Medulla oblongata (tissue), 1 donor: ENCODE measurements around the gene FAM32A.
A peak's percentile ranks its signal among the peaks of the same experiment; 100 is the strongest.

ENCODE experiments used
- DNase-seq: peaks from one replicate; pipeline ENCODE4 v3.0.0-alpha.2; 2015; ENCODE audit errors: extremely low spot score

FAM32A gene

DNA sequence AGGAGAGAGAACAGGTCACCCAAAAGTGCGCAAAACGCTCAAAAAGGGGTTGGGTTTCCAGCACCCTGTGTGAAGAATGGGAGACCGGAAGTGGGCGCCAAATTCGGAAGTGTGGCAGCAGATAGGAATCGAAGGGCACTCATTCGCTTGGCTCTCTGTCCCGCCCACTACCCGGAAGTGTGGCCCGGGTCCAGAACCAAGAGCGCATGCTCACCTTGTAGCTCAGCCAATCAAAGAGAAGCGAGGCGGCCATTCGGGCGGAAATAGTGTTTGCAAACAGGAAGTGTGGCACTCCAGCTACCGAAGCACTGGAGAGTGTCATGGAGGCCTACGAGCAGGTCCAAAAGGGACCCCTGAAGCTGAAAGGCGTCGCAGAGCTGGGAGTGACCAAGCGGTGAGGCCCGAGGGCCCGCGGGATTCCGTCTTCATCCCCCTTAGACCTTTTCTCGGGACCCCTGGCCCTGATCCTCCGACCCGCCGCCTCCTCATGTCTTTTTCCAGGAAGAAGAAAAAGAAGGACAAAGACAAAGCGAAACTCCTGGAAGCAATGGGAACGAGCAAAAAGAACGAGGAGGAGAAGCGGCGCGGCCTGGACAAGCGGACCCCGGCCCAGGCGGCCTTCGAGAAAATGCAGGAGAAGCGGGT, at the start of gene FAM32A:
FAM32A (plus strand) TSS at position 288 of the 645 bp plus-strand sequence; CDS start at position 321, 33 bp downstream.
- DNase-seq, result peak; percentile 99

DNA sequence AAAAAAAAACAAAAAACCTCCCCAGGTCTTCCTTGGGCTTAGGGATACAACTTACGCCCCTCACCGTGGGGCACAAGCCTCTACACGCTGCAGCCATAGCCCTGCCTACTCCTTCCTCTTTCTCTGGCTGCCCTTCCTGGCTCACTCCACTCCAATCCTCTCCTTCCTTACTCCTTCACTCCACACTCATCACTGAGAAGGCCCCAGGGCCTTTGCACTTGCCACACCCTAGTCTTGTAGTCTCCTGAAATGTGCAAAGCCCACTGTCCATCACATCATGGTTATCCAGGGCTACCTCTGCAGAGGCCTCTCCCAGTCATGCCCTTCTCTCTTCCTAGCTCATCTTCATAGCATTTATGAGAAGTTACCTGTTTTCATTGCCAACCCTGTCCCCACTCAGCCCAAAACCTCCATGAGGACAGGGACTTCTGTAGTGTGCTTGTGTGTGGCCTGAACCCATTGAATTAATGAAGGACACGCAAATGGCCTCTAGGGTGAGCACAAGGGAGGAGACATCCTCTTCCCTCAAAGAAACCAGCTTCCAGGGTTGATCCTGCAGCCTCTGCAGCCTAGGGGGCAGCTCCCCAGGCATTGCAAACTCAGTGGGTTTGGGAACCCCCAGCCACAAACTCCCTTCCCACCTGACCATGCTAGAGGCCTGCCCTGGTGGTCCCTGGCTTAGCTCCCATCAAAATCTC, 49.6 kb upstream of the FAM32A start:
- no peak for DNase-seq

DNA sequence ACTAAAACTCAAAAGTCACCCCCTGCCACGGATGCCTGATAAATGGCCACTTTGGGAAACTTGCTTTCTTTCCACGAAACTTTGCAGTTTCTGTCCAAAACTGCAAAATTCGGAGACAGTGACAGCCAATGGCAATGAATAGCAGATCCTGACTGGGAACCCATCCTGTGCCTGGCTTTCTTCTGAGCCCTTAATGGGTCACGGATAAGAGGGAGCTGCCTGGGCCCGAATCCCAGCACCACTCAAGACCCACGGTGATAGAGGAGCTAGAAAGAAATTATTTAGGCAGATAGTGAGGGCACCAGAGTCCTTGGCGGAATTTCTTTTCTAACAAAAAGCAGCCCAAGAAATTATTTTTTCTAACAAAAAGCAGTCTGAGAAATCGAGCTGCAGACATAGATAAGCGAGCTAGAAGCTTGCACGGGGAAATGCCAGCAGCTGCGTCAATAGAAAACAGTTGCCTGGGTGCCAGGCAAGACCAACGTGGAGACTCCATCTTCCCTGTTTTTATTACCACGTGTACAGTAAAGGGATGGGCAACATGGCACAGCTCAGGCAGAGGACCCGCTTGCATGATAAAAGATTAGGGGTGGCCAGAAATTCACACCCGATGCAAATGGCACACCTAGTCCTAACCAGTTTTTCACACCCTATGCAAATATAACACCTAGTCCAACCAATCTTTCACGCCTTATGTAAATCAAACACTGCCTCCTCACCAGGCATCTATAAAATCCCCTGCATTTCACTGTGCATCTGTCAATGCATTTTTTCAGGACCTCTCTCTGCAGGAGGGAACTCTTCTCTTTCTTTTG, 48.8 kb upstream of the FAM32A start:
- DNase-seq, result no peak

DNA sequence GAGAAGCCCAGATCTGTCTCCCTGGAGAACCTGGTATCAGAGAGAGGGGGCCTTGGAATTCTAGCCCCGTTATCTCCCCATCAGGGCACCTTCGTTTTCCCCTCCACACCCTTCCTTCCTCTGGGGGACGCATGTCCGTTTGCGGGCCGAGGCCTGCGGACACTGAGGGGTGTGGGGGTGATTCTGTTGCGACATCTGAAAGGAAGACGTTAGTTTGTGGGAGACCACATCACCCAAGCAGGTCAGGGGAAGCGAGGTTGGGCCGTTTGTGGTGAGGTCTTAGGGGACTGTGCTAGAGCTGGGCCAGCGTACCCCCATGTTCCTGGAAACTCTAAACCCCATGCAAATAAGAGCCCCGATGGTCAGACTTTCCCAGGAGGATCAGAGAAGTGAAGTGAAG, 45.5 kb upstream of the FAM32A start:
- DNase-seq, result no peak

DNA sequence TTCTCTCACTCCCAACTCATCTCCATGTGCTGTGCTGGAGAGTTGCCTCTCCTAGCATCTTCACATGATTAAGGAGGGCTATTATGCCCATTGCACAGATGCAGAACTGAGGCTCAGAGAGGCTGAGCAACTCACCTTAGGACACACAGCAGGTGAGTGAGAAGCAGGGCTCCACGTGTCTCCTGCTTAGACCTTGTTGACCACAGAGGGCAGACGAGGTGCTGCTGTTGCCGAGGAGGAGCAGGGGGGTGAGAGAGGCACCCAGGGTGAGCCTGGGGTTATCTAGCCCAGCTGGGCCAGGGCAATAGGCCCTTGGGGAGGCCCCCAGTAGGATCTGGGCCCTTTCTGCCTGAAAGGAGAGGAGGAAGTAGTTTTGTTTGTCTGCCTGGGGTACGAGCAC, 44.2 kb upstream of the FAM32A start:
- no peak for DNase-seq

DNA sequence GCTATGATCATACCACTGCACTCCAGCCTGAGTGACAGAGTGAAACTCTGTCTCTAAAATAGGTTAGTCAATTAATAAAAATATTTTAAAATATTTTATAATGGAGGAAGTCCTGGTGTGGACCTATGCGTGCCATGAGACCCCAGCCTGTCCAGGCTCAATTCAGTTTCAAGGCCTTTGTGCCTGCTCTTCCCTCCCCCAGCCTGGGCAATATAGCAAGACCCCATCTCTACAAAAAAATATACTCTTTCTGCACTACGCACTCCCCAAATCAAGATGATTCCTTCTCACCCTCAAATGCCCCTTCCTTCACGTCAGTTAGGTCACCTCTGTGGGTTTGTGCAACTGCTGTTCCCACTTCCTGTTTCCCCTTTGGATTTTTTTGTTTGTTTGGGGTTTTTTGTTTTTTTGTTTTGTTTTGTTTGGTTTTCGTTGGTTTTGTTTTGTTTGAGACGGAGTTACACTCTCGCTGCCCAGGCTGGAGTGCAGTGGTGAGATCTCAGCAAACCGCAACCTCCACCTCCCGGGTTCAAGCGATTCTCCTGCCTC, 43.1 kb upstream of the FAM32A start:
- DNase-seq, result no peak

DNA sequence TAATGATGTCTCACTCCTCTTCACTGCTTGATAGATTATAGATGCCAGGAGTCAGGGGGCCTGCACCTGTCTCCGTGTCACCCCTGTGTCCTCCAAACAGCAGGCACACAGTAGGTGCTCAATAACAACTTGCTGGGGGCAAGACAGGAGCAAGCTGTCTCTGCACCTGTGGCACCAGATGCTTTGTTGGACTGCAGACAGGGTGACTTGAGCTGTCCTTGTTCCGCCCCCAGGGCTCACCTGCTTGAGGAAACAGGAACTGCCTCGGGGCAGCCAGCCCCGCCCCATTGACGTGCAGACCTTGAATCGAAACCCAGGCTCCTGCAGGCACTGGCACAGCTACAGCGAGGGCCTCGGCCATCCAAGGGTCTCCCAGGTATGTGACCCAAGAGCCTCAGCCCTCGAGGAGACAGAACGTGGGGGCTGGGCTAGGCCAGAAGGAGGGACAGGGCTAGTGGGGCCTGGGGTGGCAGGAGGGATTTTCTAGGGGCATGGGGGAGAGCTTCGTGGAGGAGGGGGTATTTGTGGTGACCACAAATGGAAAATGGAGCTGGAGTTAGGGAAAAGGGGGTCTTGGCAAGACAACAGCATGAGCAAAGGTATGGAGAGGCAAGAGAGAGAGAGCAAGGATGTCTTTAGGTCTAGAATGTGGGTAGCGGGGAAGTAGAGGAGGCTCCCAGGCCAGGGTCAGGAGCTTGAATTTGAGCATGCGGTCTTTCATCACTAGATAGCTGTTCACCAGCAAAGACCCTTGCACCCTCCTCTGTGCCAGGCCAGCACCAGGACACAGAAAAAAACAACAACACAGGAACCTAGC, 41.6 kb upstream of the FAM32A start, which contains the start of gene HSH2D:
HSH2D (plus strand) TSS at position 287 of the 817 bp plus-strand sequence. CDS start 5,066 bp downstream, outside the sequence.
- DNase-seq, result no peak

DNA sequence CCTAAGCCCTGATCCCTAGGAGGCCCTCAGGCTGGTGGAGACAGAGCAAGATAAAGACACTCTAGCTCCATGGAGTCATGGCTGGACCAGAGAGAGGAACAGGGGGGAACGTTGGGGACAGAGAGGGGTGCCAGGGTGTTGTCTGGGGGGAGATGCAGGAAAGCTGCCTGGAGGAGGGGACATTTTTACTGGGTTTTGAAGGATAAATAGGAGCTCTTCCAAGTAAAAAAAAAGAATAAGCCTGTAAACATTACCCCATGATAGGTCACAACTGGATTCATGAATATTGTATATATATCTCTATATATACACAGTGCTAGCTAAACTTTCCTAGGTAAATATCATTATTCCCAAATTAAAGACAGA, 41.0 kb upstream of the FAM32A start:
- no peak for DNase-seq

DNA sequence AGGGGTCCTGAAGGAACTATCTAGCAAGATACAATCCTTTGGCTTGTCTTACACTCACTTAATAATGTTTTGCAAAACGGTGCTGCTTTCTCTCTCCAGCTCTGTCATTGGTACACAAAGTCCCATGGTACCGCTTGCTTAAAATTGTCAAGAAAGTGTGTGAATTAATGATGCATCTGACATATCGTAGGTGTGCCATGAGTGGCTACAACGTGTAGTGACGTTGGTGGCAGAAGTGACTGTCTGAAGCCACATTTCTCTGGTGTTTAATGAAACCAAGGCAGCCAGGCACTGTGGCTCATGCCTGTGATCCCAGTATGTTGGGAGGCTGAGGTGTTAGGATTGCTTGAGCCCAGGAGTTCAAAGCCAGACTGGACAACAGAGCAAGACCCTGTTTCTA, 39.1 kb upstream of the FAM32A start:
- no peak for DNase-seq

DNA sequence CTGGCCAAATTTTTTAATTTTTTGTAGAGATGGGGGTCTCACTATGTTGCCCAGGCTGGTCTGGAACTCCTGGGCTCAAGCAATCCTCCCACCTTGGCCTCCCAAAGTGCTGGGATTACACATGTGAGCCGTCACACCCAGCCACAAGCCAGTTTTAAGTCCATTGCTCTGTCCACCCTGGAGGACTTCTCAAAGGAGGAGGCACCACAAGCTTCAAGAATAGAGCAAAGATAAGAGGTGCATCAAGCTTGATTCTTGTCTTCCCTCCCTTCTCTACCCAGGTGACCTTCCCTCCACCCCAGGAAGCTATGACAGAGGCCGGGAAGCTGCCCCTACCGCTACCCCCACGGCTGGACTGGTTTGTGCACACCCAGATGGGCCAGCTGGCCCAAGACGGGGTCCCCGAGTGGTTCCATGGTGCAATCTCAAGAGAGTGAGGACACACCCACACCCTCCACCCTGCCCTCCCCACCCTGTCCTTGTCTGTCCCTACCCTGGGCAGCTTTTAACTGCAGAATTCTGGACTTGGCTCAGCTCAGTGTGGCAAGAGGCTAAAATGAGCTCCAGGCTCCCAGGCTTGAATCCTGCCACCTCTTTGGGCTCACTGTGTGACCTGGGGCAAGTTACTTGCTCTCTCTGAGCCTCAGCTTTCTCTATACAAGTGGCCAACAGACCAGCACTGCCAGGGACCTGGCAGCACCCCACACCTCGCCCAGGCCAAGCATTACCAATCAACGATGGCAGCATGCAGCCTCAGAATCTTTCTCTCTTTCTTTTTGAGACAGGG, 36.6 kb upstream of the FAM32A start:
- no peak for DNase-seq

DNA sequence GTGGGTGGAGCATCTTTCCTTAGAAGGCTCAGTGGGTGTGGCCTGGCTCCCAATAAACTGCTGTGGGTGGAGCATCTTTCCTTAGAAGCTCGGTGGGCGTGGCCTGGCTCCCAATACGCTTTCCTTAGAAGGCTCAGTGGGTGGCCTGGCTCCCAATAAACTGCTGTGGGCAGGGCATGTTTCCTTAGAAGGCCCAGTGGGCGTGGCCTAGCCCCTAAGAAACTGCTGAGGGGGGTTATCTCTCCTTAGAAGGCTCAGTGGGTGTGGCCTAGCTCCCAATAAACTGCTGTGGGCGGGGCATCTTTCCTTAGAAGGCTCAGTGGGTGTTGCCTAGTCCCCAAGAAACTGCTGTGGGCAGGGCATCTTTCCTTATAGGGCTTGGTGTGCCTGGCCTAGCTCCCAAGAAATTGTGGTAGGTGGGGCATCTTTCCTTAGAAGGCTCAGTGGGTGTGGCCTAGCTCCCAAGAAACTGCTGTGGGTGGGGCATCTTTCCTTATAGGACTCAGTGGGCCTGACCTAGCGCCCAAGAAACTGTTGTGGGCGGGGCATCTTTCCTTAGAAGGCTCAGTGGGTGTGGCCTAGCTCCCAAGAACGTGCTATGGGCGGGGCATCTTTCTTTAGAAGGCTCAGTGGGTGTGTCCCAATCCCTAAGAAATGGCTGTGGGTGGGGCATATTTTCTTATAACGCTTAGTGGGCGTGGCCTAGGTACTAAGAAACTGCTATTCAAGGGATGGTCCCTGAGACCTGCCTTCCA, 31.5 kb upstream of the FAM32A start:
- DNase-seq, result no peak

DNA sequence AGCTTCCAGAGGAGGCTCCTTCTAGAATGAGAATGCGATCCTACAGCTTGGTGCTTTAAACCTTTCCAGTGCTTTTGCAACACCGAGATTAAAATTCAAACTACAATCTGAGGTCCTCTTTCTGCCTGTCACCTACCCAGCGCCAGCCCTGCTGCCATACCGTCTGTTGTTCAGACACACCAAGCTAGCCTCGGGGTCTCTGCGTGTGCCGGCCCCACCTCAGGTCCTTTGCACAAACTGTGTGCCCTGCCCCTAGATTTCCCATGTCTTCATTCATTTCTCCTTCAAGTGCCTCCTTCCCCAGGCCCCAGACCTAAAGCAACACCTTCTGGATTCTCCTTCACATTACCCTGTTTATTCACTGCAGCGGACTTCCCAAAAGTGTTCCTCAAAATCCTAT, 30.7 kb upstream of the FAM32A start:
- no peak for DNase-seq

DNA sequence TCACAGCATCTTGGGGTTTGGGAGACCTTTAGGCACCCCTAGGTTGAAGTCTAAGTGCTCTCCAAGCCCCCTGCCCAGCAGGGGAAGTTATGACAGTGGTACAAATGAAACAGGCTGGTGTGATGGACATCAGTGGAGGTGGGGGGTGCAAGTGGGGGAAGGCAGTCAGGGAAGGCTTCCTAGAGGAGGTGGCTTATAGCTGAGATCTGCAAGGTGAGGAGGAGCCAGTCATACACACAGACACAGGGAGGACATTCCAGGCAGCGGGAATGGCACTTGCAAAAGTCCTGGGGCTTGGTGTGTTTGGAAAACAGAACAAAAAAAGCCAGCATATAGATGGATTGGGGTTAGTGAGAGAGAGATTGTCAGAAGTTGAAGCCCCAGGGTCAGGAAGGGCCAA, 30.1 kb upstream of the FAM32A start:
- DNase-seq, result no peak

DNA sequence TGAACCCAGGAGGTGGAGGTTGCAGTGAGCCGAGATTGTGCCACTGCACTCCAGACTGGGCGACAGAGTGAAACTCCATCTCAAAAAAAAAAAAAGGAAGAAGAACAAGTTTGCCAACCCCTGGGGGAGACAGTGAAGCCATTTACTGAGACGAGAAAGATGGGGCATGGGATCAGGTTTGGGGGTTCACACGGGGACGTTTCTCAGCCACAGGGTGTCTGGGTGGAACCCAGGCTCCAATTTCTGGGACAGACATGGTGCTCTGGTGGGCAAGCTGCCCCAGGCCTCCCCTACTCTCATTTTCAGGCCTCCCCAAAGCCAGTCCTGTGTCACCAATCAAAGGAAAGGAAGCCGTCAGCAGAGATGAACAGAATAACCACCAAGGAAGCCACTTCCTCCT, 28.3 kb upstream of the FAM32A start:
- no peak for DNase-seq

DNA sequence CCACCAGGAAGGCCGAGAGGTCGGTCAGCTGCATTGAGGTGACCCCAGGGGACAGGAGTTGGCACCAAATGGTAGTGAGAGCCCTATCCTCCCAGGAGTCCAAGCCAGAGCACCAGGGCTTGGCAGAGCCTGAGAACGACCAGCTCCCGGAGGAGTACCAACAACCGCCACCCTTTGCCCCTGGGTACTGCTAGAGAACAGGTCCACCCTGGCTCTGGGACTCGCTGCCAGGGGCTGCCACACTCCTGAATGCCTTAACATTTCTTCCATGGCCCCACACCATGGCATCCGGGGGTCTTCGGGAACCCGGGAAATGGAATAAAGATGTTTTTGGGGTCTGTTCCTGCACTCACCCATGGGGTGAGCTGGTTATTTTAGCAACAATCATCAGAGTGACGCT, 27.6 kb upstream of the FAM32A start:
- no peak for DNase-seq

DNA sequence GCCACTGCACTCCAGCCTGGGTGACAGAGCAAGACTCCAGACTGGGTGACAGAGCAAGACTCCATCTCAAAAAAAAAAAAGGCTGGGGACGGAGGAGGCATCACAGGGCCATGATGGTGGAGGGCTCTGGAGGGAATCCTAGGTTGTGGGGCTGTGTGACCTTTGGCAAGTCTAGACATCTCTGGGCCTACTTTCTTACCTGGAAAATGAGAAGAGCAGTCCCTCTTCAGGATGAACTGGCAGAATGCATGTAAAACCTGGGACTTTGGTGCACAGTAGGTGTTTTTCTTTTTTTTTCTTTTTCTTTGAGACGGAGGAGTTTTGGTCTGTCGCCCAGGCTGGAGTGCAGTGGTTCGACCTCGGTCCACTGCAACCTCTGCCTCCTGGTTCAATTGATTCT, 25.6 kb upstream of the FAM32A start:
- DNase-seq, result no peak

DNA sequence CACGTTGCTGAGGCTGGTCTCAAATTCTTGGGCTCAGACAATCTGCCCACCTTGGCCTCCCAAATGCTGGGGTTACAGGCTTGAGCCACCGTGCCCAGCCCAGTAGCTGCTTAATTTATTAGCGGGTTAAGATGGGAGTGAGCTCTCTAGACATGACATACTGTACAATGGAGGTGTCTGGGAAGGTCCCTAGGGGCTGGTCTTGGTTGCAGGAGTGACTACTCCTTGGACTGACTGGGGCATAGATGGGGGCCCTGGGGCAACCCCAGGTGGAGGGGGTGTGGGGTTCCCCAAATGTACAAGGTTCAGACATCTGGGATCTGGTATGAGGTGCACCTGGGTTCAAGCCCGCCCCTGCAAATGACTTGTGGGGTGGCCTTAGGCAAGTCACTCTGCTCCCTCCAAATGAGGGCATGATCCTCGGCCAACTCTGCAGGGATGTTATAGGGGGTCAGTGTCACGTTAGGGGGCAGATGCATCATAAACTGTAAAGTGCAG, 24.7 kb upstream of the FAM32A start:
- no peak for DNase-seq

DNA sequence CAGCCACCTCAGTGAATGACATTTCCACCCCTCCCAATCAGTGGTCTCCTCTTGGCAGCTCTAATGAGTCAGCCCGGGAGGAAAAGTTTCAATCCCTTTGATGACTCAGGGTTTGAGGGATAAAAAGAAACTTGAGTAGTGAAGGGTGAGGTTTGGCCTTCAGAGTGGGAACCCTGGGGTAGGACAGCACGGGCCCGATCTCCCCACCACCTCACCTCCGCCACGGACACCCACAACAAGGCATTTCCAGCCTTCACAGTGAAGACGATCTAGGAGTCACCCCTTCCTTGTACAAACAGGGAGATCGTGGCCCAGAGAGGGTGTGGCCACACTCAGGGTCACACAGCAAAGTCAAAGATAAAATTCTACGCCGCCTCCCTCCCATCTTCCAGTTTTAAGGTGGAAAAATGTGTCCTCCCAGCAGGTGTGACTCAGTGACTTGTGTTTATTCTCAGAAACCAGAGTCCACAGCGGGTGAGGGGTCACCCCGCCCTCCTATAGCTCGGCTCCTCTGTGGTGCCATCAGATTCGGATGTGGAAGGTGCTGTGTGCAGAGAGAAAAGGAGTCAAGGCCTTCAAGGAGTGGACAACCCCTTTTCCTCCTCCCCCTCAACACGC, 24.2 kb upstream of the FAM32A start:
- DNase-seq, result no peak

DNA sequence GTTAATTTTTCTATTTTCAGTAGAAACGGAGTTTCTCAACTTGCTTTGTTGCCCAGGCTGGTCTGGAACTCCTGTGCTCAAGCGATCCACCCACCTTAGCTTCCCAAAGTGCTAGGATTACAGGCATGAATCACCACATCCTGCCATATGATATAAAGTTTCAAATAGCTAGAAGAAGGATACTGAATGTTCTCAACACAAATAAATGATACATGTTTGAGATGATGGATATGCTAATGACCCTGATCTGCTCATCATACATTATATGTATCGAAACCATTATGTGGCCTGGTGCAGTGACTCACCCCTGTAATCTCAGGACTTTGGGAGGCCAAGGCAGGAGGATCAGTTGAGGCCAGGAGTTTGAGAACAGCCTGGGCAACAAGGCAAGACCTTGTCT, 23.4 kb upstream of the FAM32A start:
- DNase-seq, result no peak
